Central memory CD8-positive, alpha-beta T cell (primary cell): ENCODE data around the gene IQGAP1.

Experiments
- ATAC-seq: fragments of 150-1000 bp; cut with Tn5 transposase; replicated peaks from 2 replicates; pipeline ENCODE4 v1.10.0; 2022; ENCODE audit warnings: mild to moderate bottlenecking, moderate FRiP score, moderate number of reproducible peaks; ENCODE audit not compliant: poor library complexity, severe bottlenecking; ENCODE audit errors: extremely low read depth
- DNase-seq, 2 donors: peaks; one replicate each; pipeline ENCODE4 v3.0.0; 2021; ENCODE audit warnings: low spot score in 2 of 2
- H3K27ac Mint-ChIP-seq: one replicate; pipeline ENCODE4 v1.8.0; 2022; ENCODE audit warnings: low read depth, mild to moderate bottlenecking, moderate library complexity, mixed read lengths
- H3K27me3 Mint-ChIP-seq: one replicate; pipeline ENCODE4 v1.8.0; 2022; ENCODE audit warnings: mixed read lengths
- H3K36me3 Mint-ChIP-seq: one replicate; pipeline ENCODE4 v1.8.0; 2022; ENCODE audit warnings: mild to moderate bottlenecking, moderate library complexity, mixed read lengths; ENCODE audit not compliant: insufficient read depth
- H3K4me1 Mint-ChIP-seq: one replicate; pipeline ENCODE4 v1.8.0; 2022; ENCODE audit warnings: mixed read lengths
- H3K4me3 Mint-ChIP-seq: one replicate; pipeline ENCODE4 v1.8.0; 2022; ENCODE audit warnings: mild to moderate bottlenecking, moderate library complexity, mixed read lengths
- H3K9me3 Mint-ChIP-seq: one replicate; pipeline ENCODE4 v1.8.0; 2022; ENCODE audit warnings: mixed read lengths

IQGAP1 gene

DNA sequence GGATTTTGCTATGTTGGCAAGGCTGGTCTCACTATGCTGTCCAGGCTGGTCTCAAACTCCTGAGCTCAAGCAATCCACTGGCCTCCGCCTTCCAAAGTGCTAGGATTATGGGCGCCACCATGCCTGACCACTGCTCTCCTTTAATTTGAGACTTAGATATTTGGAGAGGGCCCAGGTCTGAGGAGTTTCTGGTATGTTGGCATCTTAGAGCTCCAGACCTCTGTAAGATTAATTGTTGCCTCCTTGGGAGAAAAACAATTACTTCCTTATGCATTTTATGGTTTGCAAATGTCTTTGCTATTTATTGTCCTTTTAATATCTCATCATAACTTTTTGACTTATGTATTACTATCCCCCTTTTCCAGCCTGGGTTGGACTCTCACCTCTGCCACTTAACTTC is 33.1 kb upstream of the IQGAP1 start:
- Mint-ChIP-seq H3K4me1 (peaks cover 16% of the 10 kb centered on the region), H3K4me3 (no peak overlapping the region), H3K27ac (no peak overlapping the region), H3K36me3 (peaks cover 4% of the 10 kb centered on the region), H3K9me3 (no peaks in the 10 kb centered on the region), H3K27me3 (no peaks in the 10 kb centered on the region)
- ATAC-seq (no peak), DNase-seq (no peak)

DNA sequence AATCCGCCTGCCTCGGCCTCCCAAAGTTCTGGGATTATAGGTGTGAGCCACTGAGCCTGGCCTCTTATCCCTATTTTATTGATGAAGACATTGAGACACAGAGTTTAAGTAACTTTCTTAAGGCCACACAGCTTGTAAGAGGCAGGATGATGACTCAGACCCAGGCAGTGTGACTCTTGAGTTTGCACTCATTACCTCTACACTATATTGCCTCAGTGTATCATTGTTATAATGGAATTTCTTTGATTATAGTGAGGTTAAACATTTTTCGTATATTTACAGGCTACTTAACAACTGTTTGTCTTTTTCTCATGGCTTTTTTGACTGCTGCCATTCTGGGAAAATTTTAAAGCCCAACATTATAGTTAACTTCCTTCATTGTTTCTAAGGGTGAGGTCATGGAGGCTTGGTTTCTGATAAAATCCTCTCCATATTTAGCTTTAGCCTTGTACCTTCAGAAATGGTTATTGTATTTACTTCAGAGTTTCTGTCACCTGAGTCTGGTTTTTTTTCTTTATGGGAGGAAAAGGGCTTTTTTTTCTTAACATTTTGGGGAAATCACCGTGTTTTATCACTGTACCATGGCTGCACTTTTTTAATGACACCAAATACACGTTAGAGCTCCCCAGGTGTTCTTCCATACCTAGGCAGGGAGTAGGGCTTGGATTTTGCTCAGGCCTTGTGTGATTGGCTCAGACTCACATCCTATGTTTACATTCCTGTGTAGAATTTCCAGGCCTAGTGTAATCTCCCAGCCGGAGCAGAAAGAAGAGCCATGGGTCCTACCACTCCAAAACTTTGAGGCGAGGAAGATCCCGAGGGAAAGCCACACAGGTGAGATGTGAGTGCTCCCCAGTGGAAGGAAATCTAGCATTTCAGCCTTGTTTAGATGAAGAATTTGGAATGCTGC is 29.7 kb upstream of the IQGAP1 start:
- Mint-ChIP-seq H3K27ac (peak overlapping the region; percentile 41), H3K4me3 (no peak overlapping the region), H3K27me3 (no peaks in the 10 kb centered on the region), H3K4me1 (peaks cover 5% of the 10 kb centered on the region), H3K9me3 (no peaks in the 10 kb centered on the region), H3K36me3 (no peaks in the 10 kb centered on the region)
- ATAC-seq (no peak), DNase-seq (no peak)

DNA sequence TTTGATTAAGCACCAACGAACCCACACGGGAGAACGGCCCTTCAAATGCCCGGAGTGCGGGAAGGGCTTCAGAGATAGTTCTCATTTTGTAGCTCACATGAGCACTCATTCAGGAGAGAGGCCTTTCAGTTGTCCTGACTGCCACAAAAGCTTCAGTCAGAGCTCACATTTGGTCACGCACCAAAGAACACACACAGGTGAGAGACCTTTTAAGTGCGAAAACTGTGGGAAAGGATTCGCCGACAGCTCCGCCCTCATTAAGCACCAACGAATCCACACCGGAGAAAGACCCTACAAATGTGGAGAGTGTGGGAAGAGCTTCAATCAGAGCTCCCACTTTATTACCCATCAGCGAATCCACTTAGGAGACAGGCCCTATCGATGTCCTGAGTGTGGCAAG is 27.3 kb upstream of the IQGAP1 start:
- H3K27me3 Mint-ChIP-seq, result no peaks in the 10 kb centered on the region
- H3K9me3 Mint-ChIP-seq, result no peaks in the 10 kb centered on the region
- no peak overlapping the region for H3K4me3 Mint-ChIP-seq
- ATAC-seq (no peak), DNase-seq (no peak)
- peaks cover 14% of the 10 kb centered on the region for H3K4me1 Mint-ChIP-seq
- H3K36me3 Mint-ChIP-seq, result no peaks in the 10 kb centered on the region
- H3K27ac Mint-ChIP-seq, result no peak overlapping the region

DNA sequence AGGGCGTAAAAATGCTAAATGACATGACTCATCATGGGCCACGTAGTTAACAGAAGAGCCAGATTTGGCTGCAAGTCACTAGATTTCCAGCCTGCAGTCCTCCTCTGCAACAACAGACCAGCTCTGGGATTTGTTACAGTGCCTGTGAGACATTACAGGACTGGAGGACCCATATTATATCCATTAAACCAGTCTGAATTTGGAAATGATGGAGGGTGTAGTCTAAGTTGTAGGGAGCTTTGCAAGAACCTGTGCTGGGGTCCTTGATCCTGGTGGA is 25.2 kb upstream of the IQGAP1 start:
- Mint-ChIP-seq H3K9me3 (no peaks in the 10 kb centered on the region), H3K27ac (no peak overlapping the region)
- ATAC-seq, result no peak

DNA sequence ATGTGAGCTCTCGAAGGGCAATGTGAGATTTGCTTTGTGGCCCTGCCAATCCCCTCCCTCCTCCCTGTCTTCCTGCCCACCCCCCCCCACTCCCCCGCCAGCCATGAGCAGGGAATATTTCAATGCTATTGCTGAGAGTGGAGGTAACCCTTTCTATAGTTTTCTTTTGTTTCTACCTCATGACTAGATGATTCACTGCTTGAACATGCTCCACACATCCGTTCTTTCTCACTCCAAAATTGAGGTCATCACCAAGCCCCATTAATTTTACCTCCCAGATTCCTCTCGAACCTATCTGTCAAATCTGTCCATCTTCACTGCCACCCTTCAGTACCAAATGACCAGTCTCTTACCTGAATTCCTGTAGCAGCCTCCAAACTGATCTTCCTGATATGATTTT is 23.8 kb upstream of the IQGAP1 start:
- H3K27me3 Mint-ChIP-seq, result no peaks in the 10 kb centered on the region
- H3K4me3 Mint-ChIP-seq, result no peak overlapping the region
- peaks cover 22% of the 10 kb centered on the region for H3K4me1 Mint-ChIP-seq
- no peak for ATAC-seq
- H3K36me3 Mint-ChIP-seq, result no peaks in the 10 kb centered on the region
- DNase-seq, result no peak
- H3K27ac Mint-ChIP-seq, result no peak overlapping the region
- no peaks in the 10 kb centered on the region for H3K9me3 Mint-ChIP-seq

More for the DNA sequence above, 25.2 kb upstream of the IQGAP1 start:
- H3K4me1 Mint-ChIP-seq, result peaks cover 22% of the 10 kb centered on the region
- no peak for DNase-seq
- no peak overlapping the region for H3K4me3 Mint-ChIP-seq
- no peaks in the 10 kb centered on the region for H3K36me3 Mint-ChIP-seq
- no peaks in the 10 kb centered on the region for H3K27me3 Mint-ChIP-seq

DNA sequence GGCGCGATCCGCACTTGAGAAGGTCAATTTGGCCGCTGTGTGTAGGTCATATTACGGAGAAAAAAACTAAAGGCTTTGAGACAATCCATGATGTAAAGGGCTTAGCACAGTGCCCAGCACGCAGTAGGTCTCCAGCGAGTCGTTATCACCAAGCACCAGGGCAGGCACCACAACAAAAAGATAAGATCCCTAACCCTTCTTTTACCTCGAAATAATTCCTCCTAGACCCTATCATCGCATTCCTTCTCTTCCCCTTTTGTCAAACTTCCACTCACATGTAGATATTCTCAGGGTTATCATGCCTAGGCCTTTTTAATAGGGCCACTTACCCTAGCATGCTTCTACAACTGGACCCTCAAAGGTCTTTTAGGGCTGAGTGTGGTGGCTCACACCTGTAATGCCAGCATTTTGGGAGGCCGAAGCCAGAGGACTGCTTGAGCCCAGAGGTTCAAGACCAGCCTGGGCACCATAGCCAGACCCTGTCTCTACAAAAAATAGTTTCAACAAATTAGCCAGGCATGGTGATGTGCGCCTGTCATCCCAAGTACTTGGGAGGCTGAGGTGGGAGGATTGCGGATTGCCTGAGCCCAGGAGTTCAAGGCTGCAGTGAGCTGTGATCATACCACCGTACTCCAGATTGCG is 22.5 kb upstream of the IQGAP1 start:
- Mint-ChIP-seq H3K4me1 (peaks cover 22% of the 10 kb centered on the region), H3K36me3 (no peaks in the 10 kb centered on the region), H3K27ac (no peak overlapping the region), H3K9me3 (no peaks in the 10 kb centered on the region), H3K4me3 (no peak overlapping the region), H3K27me3 (no peaks in the 10 kb centered on the region)
- ATAC-seq, result no peak
- DNase-seq, result no peak

DNA sequence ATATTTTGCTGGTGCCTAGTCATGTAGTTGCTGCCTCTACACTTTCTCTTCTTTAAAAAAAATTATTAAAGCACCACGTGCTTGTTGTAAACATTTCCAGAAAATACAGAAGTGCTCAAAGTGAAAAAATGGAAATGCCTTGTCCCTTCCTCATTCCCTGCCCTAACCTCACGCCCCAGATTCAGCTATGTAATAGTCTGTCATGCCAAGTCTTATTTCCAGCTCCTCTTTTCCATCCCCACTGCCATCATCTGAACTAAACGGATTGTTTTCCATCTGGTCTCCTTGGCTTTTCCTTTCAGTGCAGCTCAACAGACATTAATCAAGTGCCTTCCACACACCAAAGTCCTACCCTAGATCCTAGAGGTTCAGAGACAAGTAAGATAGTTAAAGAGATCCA is 20.5 kb upstream of the IQGAP1 start:
- Mint-ChIP-seq H3K27ac (no peak overlapping the region), H3K27me3 (no peaks in the 10 kb centered on the region), H3K4me3 (no peak overlapping the region), H3K4me1 (peaks cover 22% of the 10 kb centered on the region), H3K9me3 (no peaks in the 10 kb centered on the region), H3K36me3 (no peaks in the 10 kb centered on the region)
- no peak for DNase-seq
- ATAC-seq, result no peak

DNA sequence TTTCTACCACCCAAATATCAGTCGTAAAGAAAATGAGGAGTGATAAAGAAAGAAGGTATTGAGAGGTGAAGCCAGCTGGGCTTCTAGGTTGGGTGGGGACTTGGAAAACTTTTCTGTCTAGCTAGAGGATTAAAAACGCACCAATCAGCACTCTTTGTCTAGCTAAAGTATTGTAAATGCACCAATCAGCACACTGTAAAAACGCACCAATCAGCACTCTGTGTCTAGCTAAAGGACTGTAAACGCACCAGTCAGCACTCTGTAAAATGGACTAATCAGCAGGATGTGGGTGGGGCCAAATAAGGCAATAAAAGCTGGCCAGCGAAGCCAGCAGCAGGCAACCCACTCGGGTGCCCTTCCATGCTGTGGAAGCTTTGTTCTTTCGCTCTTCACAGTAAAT is 13.0 kb upstream of the IQGAP1 start:
- H3K4me3 Mint-ChIP-seq, result no peak overlapping the region
- H3K27ac Mint-ChIP-seq, result no peak overlapping the region
- no peaks in the 10 kb centered on the region for H3K27me3 Mint-ChIP-seq
- peaks cover 1% of the 10 kb centered on the region for H3K36me3 Mint-ChIP-seq
- H3K4me1 Mint-ChIP-seq, result peaks cover 31% of the 10 kb centered on the region
- no peaks in the 10 kb centered on the region for H3K9me3 Mint-ChIP-seq
- ATAC-seq (no peak), DNase-seq (no peak)

DNA sequence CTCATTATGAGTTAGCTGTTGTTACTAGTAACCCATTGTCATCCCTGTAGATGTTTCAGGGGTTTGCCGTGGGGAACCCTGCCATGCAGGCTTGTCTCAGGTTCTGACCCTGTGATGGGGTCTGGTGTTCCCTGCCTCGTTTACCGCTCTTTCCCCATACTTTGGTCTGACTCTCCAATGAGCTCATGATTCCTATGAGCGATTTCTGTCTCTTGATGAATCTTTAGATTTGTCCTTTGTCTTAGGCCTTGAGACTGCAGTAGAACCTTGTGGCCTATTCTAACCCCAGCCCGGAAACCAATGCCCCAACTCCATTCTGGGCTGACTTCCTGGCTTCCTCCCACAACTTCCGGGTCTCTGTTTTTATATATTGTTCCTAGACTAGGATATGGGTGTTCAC is 11.3 kb upstream of the IQGAP1 start:
- peak overlapping the region; percentile 85 for H3K27ac Mint-ChIP-seq
- peaks cover 1% of the 10 kb centered on the region for H3K36me3 Mint-ChIP-seq
- no peaks in the 10 kb centered on the region for H3K27me3 Mint-ChIP-seq
- H3K9me3 Mint-ChIP-seq, result no peaks in the 10 kb centered on the region
- ATAC-seq, result peak; percentile 99
- peaks cover 36% of the 10 kb centered on the region for H3K4me1 Mint-ChIP-seq
- H3K4me3 Mint-ChIP-seq, result peak overlapping the region; percentile 63
- DNase-seq, result peak; percentile 40 to 64

DNA sequence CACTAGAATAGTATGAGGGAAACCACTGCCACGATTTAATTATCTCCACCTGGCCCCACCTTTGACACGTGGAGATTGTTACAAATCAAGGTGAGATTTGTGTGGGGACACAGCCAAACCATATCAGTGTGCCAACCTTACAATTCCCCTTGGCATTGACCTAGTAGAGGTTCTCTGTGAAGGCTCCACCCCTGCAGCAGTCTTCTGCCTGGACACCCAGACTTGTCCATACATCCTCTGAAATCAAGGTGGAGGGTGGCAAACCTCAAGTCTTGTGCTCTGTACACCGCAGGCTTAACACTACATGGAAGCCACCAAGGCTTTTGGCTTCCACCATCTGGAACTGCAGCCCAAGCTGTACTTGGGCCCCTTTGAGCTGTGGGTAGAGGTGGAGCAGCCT is 8.8 kb upstream of the IQGAP1 start:
- H3K9me3 Mint-ChIP-seq, result no peaks in the 10 kb centered on the region
- H3K4me1 Mint-ChIP-seq, result peaks cover 36% of the 10 kb centered on the region
- no peaks in the 10 kb centered on the region for H3K27me3 Mint-ChIP-seq
- no peak for ATAC-seq
- H3K4me3 Mint-ChIP-seq, result no peak overlapping the region
- no peak overlapping the region for H3K27ac Mint-ChIP-seq
- no peaks in the 10 kb centered on the region for H3K36me3 Mint-ChIP-seq
- DNase-seq, result no peak

DNA sequence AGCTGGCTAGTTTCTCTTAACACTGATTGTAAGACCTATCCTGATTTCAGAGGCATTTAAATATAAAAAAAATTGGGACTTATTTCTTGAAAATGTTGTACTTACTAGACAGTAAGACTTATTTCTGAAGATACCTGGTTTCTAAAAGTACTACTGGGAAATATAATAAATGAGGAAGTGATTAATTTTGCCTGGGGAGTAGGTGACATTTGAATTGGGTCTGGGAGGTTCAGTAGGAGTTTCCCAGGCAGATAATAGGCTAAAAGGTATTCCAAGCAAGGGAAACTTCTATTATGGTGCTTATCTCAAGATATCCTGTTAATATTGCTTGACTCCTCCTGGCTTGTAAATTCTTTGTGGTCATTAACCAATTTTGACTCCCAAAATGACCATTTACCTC is 6.5 kb upstream of the IQGAP1 start:
- no peak overlapping the region for H3K27ac Mint-ChIP-seq
- no peak for ATAC-seq

DNA sequence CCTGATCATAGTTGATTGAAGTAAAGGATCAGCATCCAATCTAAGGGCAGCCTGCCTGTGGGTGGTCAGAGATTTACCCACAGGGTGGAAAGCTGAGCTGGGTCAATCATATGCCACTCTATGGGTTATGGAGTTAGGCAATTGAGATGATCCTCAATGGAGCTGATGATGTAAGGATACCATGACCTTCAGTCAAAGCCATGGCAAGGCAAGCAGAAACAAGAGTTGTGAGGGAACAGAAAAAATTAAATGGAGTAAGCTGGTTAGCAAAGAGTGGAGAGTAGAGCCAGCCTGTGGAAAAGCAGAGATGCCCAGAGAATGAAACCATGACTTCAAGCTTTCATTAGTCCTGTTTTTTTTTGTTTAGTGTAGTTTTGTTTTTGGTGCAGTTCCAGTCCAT is 5.7 kb upstream of the IQGAP1 start:
- ATAC-seq, result no peak
- no peak for DNase-seq
- H3K36me3 Mint-ChIP-seq, result no peaks in the 10 kb centered on the region
- H3K4me1 Mint-ChIP-seq, result peaks cover 16% of the 10 kb centered on the region
- no peaks in the 10 kb centered on the region for H3K27me3 Mint-ChIP-seq
- H3K9me3 Mint-ChIP-seq, result no peaks in the 10 kb centered on the region
- no peak overlapping the region for H3K4me3 Mint-ChIP-seq
- no peak overlapping the region for H3K27ac Mint-ChIP-seq

More for the DNA sequence above, 6.5 kb upstream of the IQGAP1 start:
- H3K27me3 Mint-ChIP-seq, result no peaks in the 10 kb centered on the region
- no peaks in the 10 kb centered on the region for H3K36me3 Mint-ChIP-seq
- DNase-seq, result no peak
- peaks cover 24% of the 10 kb centered on the region for H3K4me1 Mint-ChIP-seq
- no peaks in the 10 kb centered on the region for H3K9me3 Mint-ChIP-seq
- no peak overlapping the region for H3K4me3 Mint-ChIP-seq

DNA sequence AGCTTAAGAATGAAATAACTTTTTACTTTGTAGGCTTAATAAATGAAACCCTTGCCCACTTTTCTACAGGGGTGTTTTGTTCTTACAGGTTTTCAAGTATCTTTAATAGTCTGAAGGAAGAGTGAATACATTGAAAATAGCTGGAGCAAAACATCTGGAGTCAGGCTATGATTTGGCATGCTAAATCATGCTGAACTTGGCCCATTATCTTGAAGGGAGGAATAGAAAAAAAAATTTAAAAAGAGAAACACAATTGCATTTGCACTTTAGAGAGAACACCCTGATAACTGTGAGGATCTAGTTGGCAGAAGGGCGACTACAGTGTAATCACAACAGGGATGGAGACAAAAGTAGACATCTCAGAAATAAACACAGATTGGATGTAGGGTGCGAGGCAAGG is 1.8 kb upstream of the IQGAP1 start:
- Mint-ChIP-seq H3K27ac (no peak overlapping the region), H3K36me3 (peaks cover 16% of the 10 kb centered on the region), H3K27me3 (no peaks in the 10 kb centered on the region), H3K9me3 (no peaks in the 10 kb centered on the region), H3K4me3 (no peak overlapping the region), H3K4me1 (peaks cover 31% of the 10 kb centered on the region)
- no peak for ATAC-seq
- DNase-seq, result no peak
